Activated naive CD8-positive, alpha-beta T cell treated with anti-CD3 and anti-CD28 coated beads, Interleukin-2, amount 10 ng/mL, durations not matched to agents 7 days and 5 days (primary cell): Measurements from ENCODE around the gene LYPD6. TPM values are rescaled to one million over a fixed set of nuclear protein-coding genes. Genes with fewer than 3 reads are reported as not detected.

Experiments
- ATAC-seq: fragments of 150-1000 bp; cut with Tn5 transposase; one replicate; pipeline ENCODE4 v1.10.0; 2021; ENCODE audit warnings: low read depth, moderate library complexity
- POLR2A ChIA-PET: fragments of 350-600 bp; sonication (Branson Sonifier 250); formaldehyde crosslinking; loops from one replicate; lab custom pipeline; 2021; ENCODE audit warnings: antibody characterized with exemption; lab: Charles Lee
- DNase-seq: peaks from one replicate; pipeline ENCODE4 v3.0.0; 2021
- H3K27ac Mint-ChIP-seq: one replicate; pipeline ENCODE4 v1.8.0; 2022; ENCODE audit warnings: mild to moderate bottlenecking, mixed read lengths
- H3K27me3 Mint-ChIP-seq: one replicate; pipeline ENCODE4 v1.8.0; 2022; ENCODE audit warnings: mild to moderate bottlenecking, moderate library complexity, mixed read lengths
- H3K36me3 Mint-ChIP-seq: one replicate; pipeline ENCODE4 v1.8.0; 2021; ENCODE audit warnings: mild to moderate bottlenecking, mixed read lengths
- H3K4me1 Mint-ChIP-seq: one replicate; pipeline ENCODE4 v1.8.0; 2021; ENCODE audit warnings: mixed read lengths
- H3K4me3 Mint-ChIP-seq: one replicate; pipeline ENCODE4 v1.8.0; 2022; ENCODE audit warnings: mild to moderate bottlenecking, moderate library complexity, mixed read lengths
- H3K9me3 Mint-ChIP-seq: one replicate; pipeline ENCODE4 v1.8.0; 2021; ENCODE audit warnings: mixed read lengths
- total RNA-seq, 2 experiments: library from RNA; stranded (reverse); gene quantifications; one replicate each; pipeline ENCODE4 v1.2.3, GENCODE V29; 2021

Gene LYPD6
- total RNA-seq, 2 experiments from 2014 or later, result not detected

GRCh38 chr2:149363958-149364357, 33.6 kb downstream of the LYPD6 start:
- H3K27ac Mint-ChIP-seq, result no peak overlapping the region
- H3K4me1 Mint-ChIP-seq, result no peaks in the 10 kb centered on the region
- peaks cover 14% of the 10 kb centered on the region for H3K27me3 Mint-ChIP-seq
- H3K4me3 Mint-ChIP-seq, result no peak overlapping the region
- no peak for ATAC-seq
- POLR2A ChIA-PET, result no interaction called here
- no peaks in the 10 kb centered on the region for H3K36me3 Mint-ChIP-seq
- H3K9me3 Mint-ChIP-seq, result no peaks in the 10 kb centered on the region
- no peak for DNase-seq

GRCh38 chr2:149364839-149365238, 34.5 kb downstream of the LYPD6 start:
- Mint-ChIP-seq H3K4me1 (no peaks in the 10 kb centered on the region), H3K27ac (no peak overlapping the region), H3K27me3 (peaks cover 14% of the 10 kb centered on the region), H3K4me3 (no peak overlapping the region), H3K9me3 (no peaks in the 10 kb centered on the region), H3K36me3 (no peaks in the 10 kb centered on the region)
- no peak for DNase-seq
- ATAC-seq, result no peak
- POLR2A ChIA-PET, result no interaction called here

GRCh38 chr2:149365931-149366583, 35.7 kb downstream of the LYPD6 start:
- no peak overlapping the region for H3K4me3 Mint-ChIP-seq
- H3K27me3 Mint-ChIP-seq, result peaks cover 8% of the 10 kb centered on the region
- H3K36me3 Mint-ChIP-seq, result no peaks in the 10 kb centered on the region
- H3K27ac Mint-ChIP-seq, result no peak overlapping the region
- no peaks in the 10 kb centered on the region for H3K4me1 Mint-ChIP-seq
- ATAC-seq (no peak), DNase-seq (no peak)
- H3K9me3 Mint-ChIP-seq, result no peaks in the 10 kb centered on the region
- POLR2A ChIA-PET, result no interaction called here

- Mint-ChIP-seq H3K36me3 (no peaks in the 10 kb centered on the region), H3K27ac (no peak overlapping the region), H3K4me3 (no peak overlapping the region), H3K4me1 (no peaks in the 10 kb centered on the region), H3K27me3 (peaks cover 3% of the 10 kb centered on the region), H3K9me3 (no peaks in the 10 kb centered on the region)
- POLR2A ChIA-PET, result no interaction called here
- no peak for DNase-seq
- ATAC-seq, result no peak
These were observed 39.8 kb downstream of the LYPD6 start for GRCh38 chr2:149370061-149370775.

- no peak overlapping the region for H3K27ac Mint-ChIP-seq
- POLR2A ChIA-PET, result no interaction called here
- DNase-seq (no peak), ATAC-seq (no peak)
- no peaks in the 10 kb centered on the region for H3K4me1 Mint-ChIP-seq
- H3K27me3 Mint-ChIP-seq, result peaks cover under 1% of the 10 kb centered on the region
- H3K4me3 Mint-ChIP-seq, result no peak overlapping the region
- no peaks in the 10 kb centered on the region for H3K9me3 Mint-ChIP-seq
- H3K36me3 Mint-ChIP-seq, result no peaks in the 10 kb centered on the region
These were observed 41.1 kb downstream of the LYPD6 start for GRCh38 chr2:149371476-149371875.

- Mint-ChIP-seq H3K27me3 (no peaks in the 10 kb centered on the region), H3K4me3 (no peak overlapping the region), H3K4me1 (no peaks in the 10 kb centered on the region), H3K27ac (no peak overlapping the region), H3K36me3 (no peaks in the 10 kb centered on the region), H3K9me3 (no peaks in the 10 kb centered on the region)
- POLR2A ChIA-PET, result no interaction called here
- DNase-seq (no peak), ATAC-seq (no peak)
These were observed 45.5 kb downstream of the LYPD6 start for GRCh38 chr2:149375801-149376361.

- Mint-ChIP-seq H3K4me3 (no peak overlapping the region), H3K9me3 (no peaks in the 10 kb centered on the region), H3K36me3 (no peaks in the 10 kb centered on the region), H3K27me3 (peaks cover 3% of the 10 kb centered on the region), H3K4me1 (no peaks in the 10 kb centered on the region), H3K27ac (no peak overlapping the region)
- POLR2A ChIA-PET, result no interaction called here
- DNase-seq, result no peak
- no peak for ATAC-seq
These were observed 49.8 kb downstream of the LYPD6 start for GRCh38 chr2:149380205-149380604.

- Mint-ChIP-seq H3K27ac (no peak overlapping the region), H3K27me3 (peaks cover 6% of the 10 kb centered on the region), H3K36me3 (no peaks in the 10 kb centered on the region), H3K4me1 (no peaks in the 10 kb centered on the region), H3K9me3 (no peaks in the 10 kb centered on the region), H3K4me3 (no peak overlapping the region)
- ATAC-seq, result no peak
- POLR2A ChIA-PET, result no interaction called here
- DNase-seq, result no peak
These were observed 53.0 kb downstream of the LYPD6 start for GRCh38 chr2:149383340-149383739.

GRCh38 chr2:149385350-149385749, 55.0 kb downstream of the LYPD6 start:
- H3K36me3 Mint-ChIP-seq, result no peaks in the 10 kb centered on the region

GRCh38 chr2:149387411-149387810, 57.0 kb downstream of the LYPD6 start:
- no peak for DNase-seq
- H3K9me3 Mint-ChIP-seq, result no peaks in the 10 kb centered on the region
- POLR2A ChIA-PET, result no interaction called here
- H3K4me1 Mint-ChIP-seq, result no peaks in the 10 kb centered on the region
- no peak for ATAC-seq
- no peak overlapping the region for H3K4me3 Mint-ChIP-seq
- peaks cover 6% of the 10 kb centered on the region for H3K27me3 Mint-ChIP-seq
- H3K36me3 Mint-ChIP-seq, result no peaks in the 10 kb centered on the region
- H3K27ac Mint-ChIP-seq, result no peak overlapping the region

More at GRCh38 chr2:149385350-149385749, 55.0 kb downstream of the LYPD6 start:
- Mint-ChIP-seq H3K4me3 (no peak overlapping the region), H3K4me1 (no peaks in the 10 kb centered on the region), H3K27ac (no peak overlapping the region), H3K27me3 (peaks cover 6% of the 10 kb centered on the region), H3K9me3 (no peaks in the 10 kb centered on the region)
- DNase-seq, result no peak
- POLR2A ChIA-PET, result no interaction called here
- ATAC-seq, result no peak

- peaks cover 4% of the 10 kb centered on the region for H3K27me3 Mint-ChIP-seq
- H3K27ac Mint-ChIP-seq, result no peak overlapping the region
- H3K4me1 Mint-ChIP-seq, result no peaks in the 10 kb centered on the region
- POLR2A ChIA-PET, result no interaction called here
- no peak overlapping the region for H3K4me3 Mint-ChIP-seq
- no peaks in the 10 kb centered on the region for H3K9me3 Mint-ChIP-seq
- H3K36me3 Mint-ChIP-seq, result no peaks in the 10 kb centered on the region
- ATAC-seq (no peak), DNase-seq (no peak)
These were observed 57.9 kb downstream of the LYPD6 start for GRCh38 chr2:149388120-149388816.

GRCh38 chr2:149389506-149390167, 59.2 kb downstream of the LYPD6 start:
- H3K9me3 Mint-ChIP-seq, result no peaks in the 10 kb centered on the region
- peaks cover 3% of the 10 kb centered on the region for H3K27me3 Mint-ChIP-seq
- no peaks in the 10 kb centered on the region for H3K36me3 Mint-ChIP-seq
- H3K4me3 Mint-ChIP-seq, result no peak overlapping the region
- H3K27ac Mint-ChIP-seq, result no peak overlapping the region
- ATAC-seq (no peak), DNase-seq (no peak)
- POLR2A ChIA-PET, result no interaction called here
- H3K4me1 Mint-ChIP-seq, result no peaks in the 10 kb centered on the region

- Mint-ChIP-seq H3K4me3 (no peak overlapping the region), H3K27me3 (no peaks in the 10 kb centered on the region), H3K36me3 (no peaks in the 10 kb centered on the region), H3K9me3 (no peaks in the 10 kb centered on the region), H3K27ac (no peak overlapping the region), H3K4me1 (no peaks in the 10 kb centered on the region)
- POLR2A ChIA-PET, result no interaction called here
- DNase-seq (no peak), ATAC-seq (no peak)
These were observed 63.2 kb downstream of the LYPD6 start for GRCh38 chr2:149393614-149394013.
